Measurements from ENCODE around the gene ZNF324B. TPM values are rescaled to one million over a fixed set of nuclear protein-coding genes. Genes with fewer than 3 reads are reported as not detected.
"Not testable (repeated sequence)": the region's sequence is repeated elsewhere in the genome, so short reads cannot be mapped to it uniquely, and the experiment has no call there.

ZNF324B gene
- total RNA-seq, 4 donors from 2014 or later, result 10.6 to 16.8 (median 13.4) TPM

DNA sequence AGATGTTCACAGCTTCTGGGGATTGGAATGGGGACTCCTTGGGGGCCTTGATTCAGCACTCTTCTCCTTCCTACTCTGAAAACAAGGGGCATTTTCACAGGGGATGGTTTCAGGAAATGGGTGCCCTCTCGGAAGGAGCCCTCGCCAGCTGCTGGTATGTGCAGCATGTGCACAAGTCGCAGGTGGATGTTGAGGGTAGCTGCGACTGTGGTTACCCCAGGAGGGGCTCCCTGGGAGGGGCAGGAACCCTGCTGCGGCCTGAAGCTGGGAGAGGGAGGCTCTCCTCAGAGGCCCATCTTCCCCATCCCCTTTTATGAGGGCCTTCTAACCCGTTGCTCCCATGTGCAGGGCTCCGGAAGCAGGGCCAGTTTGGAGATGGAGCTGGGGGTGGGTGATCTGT is 30.9 kb downstream of the ZNF324B start:
- Histone ChIP-seq H3K36me3 (peaks cover 0 to 5% of the 10 kb centered on the region in 2 donors), H3K4me1 (peaks cover 0 to 1% of the 10 kb centered on the region in 2 donors), H3K27me3 (no peaks in the 10 kb centered on the region), H3K4me3 (replicated peaks in 1 of 3) (no peak overlapping the region), H3K9me3 (no peaks in the 10 kb centered on the region), H3K27ac (no peak overlapping the region)
- intact Hi-C loops (cut with DNase I), result no loop called here
- TF ChIP-seq POLR2A (IDR thresholded peaks at IDR 0.05), result no peak
- 93 to 97% methylated on average over 6 to 7 of the region's 7 CpGs for WGBS, 2 donors
- DNase-seq, result no peak

DNA sequence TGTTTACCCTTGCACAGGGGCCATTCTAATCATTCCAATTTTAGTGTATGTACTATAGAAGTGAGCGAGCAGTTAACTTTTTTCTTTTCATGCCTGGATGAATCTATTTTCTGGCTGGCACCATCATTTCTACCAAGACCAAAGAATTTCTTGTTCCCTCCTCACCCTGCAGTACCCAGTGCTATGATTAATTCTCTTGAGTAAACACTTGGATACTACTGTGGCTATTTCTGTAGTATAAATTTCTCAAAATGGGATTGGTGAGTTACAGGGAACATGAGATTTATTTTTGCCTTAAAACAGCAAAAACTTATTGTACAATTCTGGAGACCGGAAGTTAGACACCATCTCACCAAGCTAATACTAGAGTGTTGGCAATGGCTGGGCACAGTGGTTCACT is 32.4 kb downstream of the ZNF324B start:
- no peak for DNase-seq
- H3K27ac ChIP-seq, result no peak overlapping the region
- TF ChIP-seq POLR2A (IDR thresholded peaks at IDR 0.05) (no peak), CTCF (IDR thresholded peaks at IDR 0.05) (no peak)
- H3K36me3 ChIP-seq, result peaks cover 0 to 5% of the 10 kb centered on the region in 2 donors
- H3K27me3 ChIP-seq, result no peaks in the 10 kb centered on the region
- no peaks in the 10 kb centered on the region for H3K9me3 ChIP-seq
- H3K4me3 ChIP-seq (replicated peaks in 1 of 3), result no peak overlapping the region
- H3K4me1 ChIP-seq, result no peaks in the 10 kb centered on the region
- WGBS, 2 donors, result 82 to 93% methylated on average over 2 of the region's 2 CpGs
- intact Hi-C loops (cut with DNase I), result no loop called here

DNA sequence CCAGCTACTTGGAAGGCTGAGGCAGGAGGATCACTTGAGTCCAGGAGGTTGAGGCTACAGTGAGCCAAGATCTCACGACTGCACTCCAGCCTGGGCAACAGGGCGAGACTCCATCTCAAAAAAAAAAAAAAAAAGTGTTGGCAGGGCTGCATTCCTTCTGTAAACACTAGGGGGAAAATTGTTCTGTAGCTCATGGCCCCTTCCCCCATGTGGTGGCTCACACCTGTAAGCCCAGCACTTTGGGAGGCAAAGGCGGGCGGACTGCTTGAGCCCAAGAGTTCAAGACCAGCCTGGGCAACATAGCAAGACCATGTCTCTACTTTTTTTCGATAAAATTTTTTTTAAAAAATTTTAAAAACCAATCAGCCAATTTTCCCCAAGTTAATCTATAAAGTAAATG is 32.9 kb downstream of the ZNF324B start:
- WGBS, 2 donors, result 88 to 92% methylated on average over 5 of the region's 5 CpGs
- H3K36me3 ChIP-seq; H3K4me1 ChIP-seq; H3K27me3 ChIP-seq; H3K27ac ChIP-seq; intact Hi-C loops (cut with DNase I); H3K4me3 ChIP-seq (replicated peaks in 1 of 3); DNase-seq; H3K9me3 ChIP-seq: not testable (repeated sequence)

DNA sequence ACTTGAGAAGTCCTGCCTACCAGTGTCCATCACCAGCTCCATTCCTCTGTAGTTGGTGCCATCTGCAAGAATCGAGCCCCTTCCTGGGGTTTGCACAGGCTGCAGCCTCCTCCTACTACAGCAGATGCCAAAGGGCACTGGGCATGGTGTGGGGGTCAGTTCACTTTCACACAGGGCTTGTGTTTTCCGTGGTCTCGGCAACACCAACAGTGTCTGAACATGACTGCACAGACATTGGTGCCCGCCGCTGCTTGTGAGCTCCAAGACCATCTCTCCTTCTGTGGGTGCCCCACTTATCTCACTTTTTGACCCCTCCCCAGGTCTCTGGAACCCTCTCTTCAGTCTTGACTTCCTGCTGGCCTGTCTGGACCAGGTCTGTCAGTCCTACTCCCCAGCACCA is 40.0 kb downstream of the ZNF324B start:
- 89 to 90% methylated on average over 5 of the region's 5 CpGs for WGBS, 2 donors
- Histone ChIP-seq H3K4me1 (no peaks in the 10 kb centered on the region), H3K4me3 (replicated peaks in 1 of 3) (no peak overlapping the region), H3K36me3 (no peaks in the 10 kb centered on the region), H3K27ac (no peak overlapping the region), H3K27me3 (no peaks in the 10 kb centered on the region), H3K9me3 (no peaks in the 10 kb centered on the region)
- DNase-seq, result no peak
- intact Hi-C loops (cut with DNase I), result no loop called here
- no peak for TF ChIP-seq POLR2A (IDR thresholded peaks at IDR 0.05)
- TF ChIP-seq CTCF (IDR thresholded peaks at IDR 0.05), result no peak

GRCh38 chr19:58492265-58492664 is 40.8 kb downstream of the ZNF324B start:
- intact Hi-C loops (cut with DNase I), result no loop called here
- Histone ChIP-seq H3K4me3 (replicated peaks in 1 of 3) (no peak overlapping the region), H3K4me1 (no peaks in the 10 kb centered on the region), H3K27me3 (no peaks in the 10 kb centered on the region), H3K9me3 (no peaks in the 10 kb centered on the region), H3K36me3 (no peaks in the 10 kb centered on the region), H3K27ac (no peak overlapping the region)
- TF ChIP-seq CTCF (IDR thresholded peaks at IDR 0.05) (no peak), POLR2A (IDR thresholded peaks at IDR 0.05) (no peak)
- WGBS, 2 donors, result 90 to 93% methylated on average over 14 of the region's 14 CpGs
- no peak for DNase-seq

DNA sequence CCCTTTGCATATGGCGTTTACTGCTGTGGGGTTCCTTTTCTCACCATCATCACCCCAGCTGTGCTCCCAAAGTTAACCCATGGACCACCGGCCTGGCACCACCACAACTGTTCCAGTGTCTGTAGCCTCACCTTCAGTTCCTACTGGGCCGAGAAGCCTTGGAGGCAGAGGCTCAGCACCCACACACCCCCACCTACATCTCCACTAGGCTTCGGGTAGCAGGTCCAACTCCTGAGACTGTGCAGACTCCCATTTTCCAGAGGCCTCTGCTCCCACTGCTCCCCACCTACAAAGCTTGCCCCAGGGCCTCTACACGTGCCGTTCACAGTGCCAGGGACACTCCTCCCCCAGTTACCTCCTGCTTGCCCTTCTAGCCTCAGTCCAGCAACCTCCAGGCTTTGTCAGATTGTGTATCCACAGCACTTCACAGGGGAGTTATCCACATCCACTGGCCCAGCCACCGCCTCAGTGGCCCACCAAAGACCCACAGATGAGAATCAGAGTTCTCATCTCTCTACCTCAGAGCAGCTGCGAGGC is 46.3 kb downstream of the ZNF324B start:
- H3K4me3 ChIP-seq (replicated peaks in 1 of 3), result no peak overlapping the region
- TF ChIP-seq CTCF (IDR thresholded peaks at IDR 0.05) (no peak), POLR2A (IDR thresholded peaks at IDR 0.05) (no peak)
- H3K27me3 ChIP-seq, result no peaks in the 10 kb centered on the region
- H3K4me1 ChIP-seq, result peaks cover 17 to 19% of the 10 kb centered on the region in 2 donors
- H3K27ac ChIP-seq, result no peak overlapping the region
- intact Hi-C loops (cut with DNase I), result no loop called here
- WGBS, 2 donors, result 81 to 88% methylated on average over 6 to 8 of the region's 8 CpGs
- H3K36me3 ChIP-seq, result no peaks in the 10 kb centered on the region
- no peaks in the 10 kb centered on the region for H3K9me3 ChIP-seq
- DNase-seq, result no peak
